Mucosa of rectum (tissue), 2 donors: ENCODE results near the gene RNLS.
A peak's percentile ranks its signal among the peaks of the same experiment; 100 is the strongest.

Experiments
- H3K27ac ChIP-seq, 2 donors: one replicate each; pipeline ENCODE4 v1.7.0; 2013; ENCODE audit warnings: inconsistent platforms in 2 of 2, low read depth in 2 of 2, low read length in 2 of 2
- H3K27me3 ChIP-seq, 2 donors: one replicate each; pipeline ENCODE4 v1.7.0; 2013; ENCODE audit warnings: low read length in 2 of 2; ENCODE audit not compliant: control insufficient read depth in 2 of 2, insufficient read depth in 2 of 2
- H3K36me3 ChIP-seq, 2 donors: one replicate each; pipeline ENCODE4 v1.7.0; 2013; ENCODE audit warnings: low read length in 2 of 2; ENCODE audit not compliant: control insufficient read depth in 2 of 2, insufficient read depth in 2 of 2
- H3K4me1 ChIP-seq, 2 donors: one replicate each; pipeline ENCODE4 v1.7.0; 2013; ENCODE audit warnings: low read length in 2 of 2, mild to moderate bottlenecking in 1 of 2; ENCODE audit not compliant: control insufficient read depth in 2 of 2, insufficient read depth in 2 of 2
- H3K4me3 ChIP-seq, 2 donors: one replicate each; pipeline ENCODE4 v1.7.0; 2013; ENCODE audit warnings: low read length in 2 of 2
- H3K9ac ChIP-seq, 2 donors: one replicate each; pipeline ENCODE4 v1.7.0; 2013; ENCODE audit warnings: low read length in 2 of 2, low read depth in 1 of 2, mild to moderate bottlenecking in 1 of 2
- H3K9me3 ChIP-seq, 2 donors: one replicate each; pipeline ENCODE4 v1.7.0; 2013; ENCODE audit warnings: low read length in 2 of 2; ENCODE audit not compliant: control insufficient read depth in 2 of 2
- donor health status: healthy.
- donor health status: Normal muscosa, but diverticular disease.

Gene RNLS

DNA sequence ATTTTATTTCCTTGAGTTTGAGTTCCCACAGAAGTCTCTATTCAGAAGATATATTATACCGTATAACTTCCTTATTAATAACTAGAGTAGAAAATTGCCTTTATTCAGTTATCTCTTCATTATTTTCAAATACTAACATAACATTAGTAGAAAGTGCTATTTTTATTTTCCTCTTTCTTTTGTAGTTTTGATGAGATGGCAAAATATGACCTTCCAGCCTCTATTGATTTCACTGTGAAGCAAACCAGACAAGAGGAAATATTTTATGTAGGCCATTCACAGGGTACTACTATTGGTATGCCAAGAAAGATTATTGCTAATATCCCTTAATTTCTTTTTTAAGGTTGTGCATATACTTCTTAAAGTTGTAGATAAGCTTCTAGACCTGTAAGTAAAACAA lies 11.4 kb upstream of the RNLS start:
- no peak overlapping the region for H3K27ac ChIP-seq
- no peaks in the 10 kb centered on the region for H3K27me3 ChIP-seq
- no peak overlapping the region for H3K4me3 ChIP-seq
- H3K4me1 ChIP-seq: no peaks in the 10 kb centered on the region
- no peaks in the 10 kb centered on the region for H3K36me3 ChIP-seq
- no peaks in the 10 kb centered on the region for H3K9me3 ChIP-seq
- H3K9ac ChIP-seq: no peak overlapping the region

- Histone ChIP-seq H3K4me3 (no peak overlapping the region), H3K36me3 (no peaks in the 10 kb centered on the region), H3K9ac (no peak overlapping the region), H3K27me3 (no peaks in the 10 kb centered on the region), H3K4me1 (no peaks in the 10 kb centered on the region), H3K27ac (no peak overlapping the region), H3K9me3 (no peaks in the 10 kb centered on the region)
Observed at GRCh38 chr10:88592906-88593305, 9.8 kb upstream of the RNLS start.

- no peak overlapping the region for H3K9ac ChIP-seq
- no peak overlapping the region for H3K27ac ChIP-seq
- H3K4me3 ChIP-seq: no peak overlapping the region
- no peaks in the 10 kb centered on the region for H3K9me3 ChIP-seq
- H3K27me3 ChIP-seq: no peaks in the 10 kb centered on the region
- H3K4me1 ChIP-seq: no peaks in the 10 kb centered on the region
- no peaks in the 10 kb centered on the region for H3K36me3 ChIP-seq
Observed at GRCh38 chr10:88592381-88592780, 9.3 kb upstream of the RNLS start.

DNA sequence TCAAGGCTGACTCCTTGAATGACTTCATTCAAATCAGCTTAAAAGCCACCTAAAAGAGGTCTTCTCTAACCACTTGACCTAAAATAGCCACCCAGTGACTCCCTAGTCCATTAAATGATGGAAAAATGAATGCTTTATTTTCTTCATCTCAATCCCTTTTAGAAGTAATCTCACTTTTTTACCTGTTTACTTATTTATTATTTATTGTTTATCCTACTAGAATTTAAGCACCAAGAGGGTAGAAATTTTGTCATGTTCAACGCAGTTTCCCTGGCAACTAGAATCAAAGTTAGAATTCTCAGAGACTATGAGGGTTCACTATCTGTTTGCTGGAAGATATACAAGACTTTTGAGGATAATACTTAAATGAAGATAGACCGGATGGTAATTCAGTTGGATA lies 3.3 kb upstream of the RNLS start, which contains the start of gene LIPJ:
TSS of gene LIPJ (plus strand) at position 301 of the 400 bp plus-strand sequence. CDS start 3,926 bp downstream, outside the sequence.
- no peaks in the 10 kb centered on the region for H3K36me3 ChIP-seq
- no peaks in the 10 kb centered on the region for H3K27me3 ChIP-seq
- H3K27ac ChIP-seq: no peak within 1 kb of the TSS
- no peak within 1 kb of the TSS for H3K9ac ChIP-seq
- H3K4me1 ChIP-seq: peaks cover 4 to 5% of the 10 kb centered on the region in 2 donors
- H3K4me3 ChIP-seq: no peak within 1 kb of the TSS
- no peaks in the 10 kb centered on the region for H3K9me3 ChIP-seq

- H3K9ac ChIP-seq: peak overlapping the region; percentile 85 to 87
- H3K4me3 ChIP-seq: peak overlapping the region; percentile 90 to 91
- H3K9me3 ChIP-seq: no peaks in the 10 kb centered on the region
- H3K27me3 ChIP-seq: no peaks in the 10 kb centered on the region
- H3K36me3 ChIP-seq: no peaks in the 10 kb centered on the region
- peaks cover 4 to 5% of the 10 kb centered on the region in 2 donors for H3K4me1 ChIP-seq
- H3K27ac ChIP-seq: peak overlapping the region; percentile 81 to 90
Observed at GRCh38 chr10:88583584-88583957, 453 bp upstream of the RNLS start.

DNA sequence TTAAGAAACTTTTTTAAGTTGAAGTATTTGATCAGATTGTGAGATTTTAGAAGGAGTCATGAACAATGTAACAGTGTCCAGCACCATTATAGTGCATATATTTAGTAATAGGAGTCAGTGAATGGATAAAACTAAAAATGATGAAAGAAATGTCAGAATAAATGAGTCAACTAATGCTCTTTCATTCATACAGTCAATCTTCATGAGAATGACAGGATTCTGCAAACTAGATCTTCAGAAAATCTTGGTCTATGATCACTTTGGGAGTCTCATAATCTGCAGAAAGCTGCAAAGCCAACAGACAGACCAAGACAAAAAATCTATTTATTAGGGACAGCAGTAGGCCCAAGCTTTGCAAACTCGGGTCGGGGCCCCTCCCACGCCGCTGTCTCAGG lies 710 bp downstream of the RNLS start:
- H3K36me3 ChIP-seq: no peaks in the 10 kb centered on the region
- peak overlapping the region in 1 of 2 donors; percentile 85 for H3K9ac ChIP-seq
- H3K4me3 ChIP-seq: peak overlapping the region; percentile 90 to 91
- peaks cover 4 to 5% of the 10 kb centered on the region in 2 donors for H3K4me1 ChIP-seq
- H3K27me3 ChIP-seq: no peaks in the 10 kb centered on the region
- H3K27ac ChIP-seq: peak overlapping the region in 1 of 2 donors; percentile 81
- H3K9me3 ChIP-seq: no peaks in the 10 kb centered on the region

GRCh38 chr10:88565072-88565471 lies 18.0 kb downstream of the RNLS start:
- Histone ChIP-seq H3K36me3 (no peaks in the 10 kb centered on the region), H3K4me1 (no peaks in the 10 kb centered on the region), H3K27me3 (no peaks in the 10 kb centered on the region), H3K4me3 (no peak overlapping the region), H3K9ac (no peak overlapping the region), H3K27ac (no peak overlapping the region), H3K9me3 (no peaks in the 10 kb centered on the region)

- Histone ChIP-seq H3K9ac (no peak overlapping the region), H3K4me1 (no peaks in the 10 kb centered on the region), H3K27me3 (no peaks in the 10 kb centered on the region), H3K36me3 (no peaks in the 10 kb centered on the region), H3K9me3 (no peaks in the 10 kb centered on the region), H3K4me3 (no peak overlapping the region), H3K27ac (no peak overlapping the region)
Observed at GRCh38 chr10:88562152-88562551, 21.0 kb downstream of the RNLS start.

GRCh38 chr10:88557658-88558057 lies 25.5 kb downstream of the RNLS start:
- no peaks in the 10 kb centered on the region for H3K9me3 ChIP-seq
- no peak overlapping the region for H3K27ac ChIP-seq
- no peak overlapping the region for H3K4me3 ChIP-seq
- H3K27me3 ChIP-seq: no peaks in the 10 kb centered on the region
- H3K36me3 ChIP-seq: no peaks in the 10 kb centered on the region
- H3K4me1 ChIP-seq: no peaks in the 10 kb centered on the region
- no peak overlapping the region for H3K9ac ChIP-seq

DNA sequence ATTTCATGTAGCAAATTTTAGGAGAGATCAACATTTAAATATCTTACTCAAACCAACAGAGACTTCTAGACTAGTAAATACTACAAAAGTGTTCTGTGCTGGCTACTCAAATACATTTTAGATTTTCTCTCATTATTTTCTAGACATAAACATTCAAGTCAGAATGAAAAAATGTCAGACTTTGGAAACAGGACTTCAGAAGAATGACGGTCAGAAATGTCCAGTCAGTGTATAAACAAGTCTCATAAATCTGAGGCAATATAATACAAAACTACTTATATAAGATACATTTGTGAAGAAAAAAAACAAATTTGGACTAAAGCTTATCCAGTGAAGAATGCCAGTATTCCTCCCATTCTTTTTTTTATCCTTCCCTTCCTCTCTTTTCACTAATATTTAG lies 25.9 kb downstream of the RNLS start:
- H3K9me3 ChIP-seq: no peaks in the 10 kb centered on the region
- H3K4me3 ChIP-seq: no peak overlapping the region
- no peak overlapping the region for H3K9ac ChIP-seq
- no peaks in the 10 kb centered on the region for H3K4me1 ChIP-seq
- H3K36me3 ChIP-seq: no peaks in the 10 kb centered on the region
- H3K27me3 ChIP-seq: no peaks in the 10 kb centered on the region
- no peak overlapping the region for H3K27ac ChIP-seq
